Spleen (tissue), 7 donors: ENCODE results near the gene TMEM273.

Source experiments
- POLR2A ChIP-seq, 3 donors: fragments of 450-650 bp; IDR thresholded peaks; one replicate each; pipeline ENCODE4 v1.5.1; 2017; ENCODE audit warnings: antibody characterized with exemption in 3 of 3, mild to moderate bottlenecking in 1 of 3
- POLR2AphosphoS5 ChIP-seq, 3 donors: sonication (generic); formaldehyde crosslinking; IDR thresholded peaks; one replicate each; pipeline ENCODE4 v1.5.1; 2017; ENCODE audit warnings: antibody characterized with exemption in 3 of 3
- TF ChIP-seq, protein P1 (sequence below), 11 experiments: fragments of 200-600 bp in 7 of 11; fragments of 450-650 bp in 4 of 11; sonication (generic) in 4 of 11; IDR thresholded peaks in 8 of 11; conservative IDR thresholded peaks in 3 of 11; 1 replicate in 7 of 11; 2 replicates in 4 of 11; pipeline versions ENCODE4 v1.4.0 to v1.8.0; 2016 to 2021; ENCODE audit warnings: antibody characterized with exemption in 11 of 11, inconsistent platforms in 4 of 11, mild to moderate bottlenecking in 1 of 11
- donor health status: DM: no; HTN: no; CAD: no; lungs with moderate emphysema.
- donor health status: DM: no; HTN: no; CAD: no.
- donor health status: DM: no; HTN: no; CAD: no.

- TF ChIP-seq, protein P1, sequence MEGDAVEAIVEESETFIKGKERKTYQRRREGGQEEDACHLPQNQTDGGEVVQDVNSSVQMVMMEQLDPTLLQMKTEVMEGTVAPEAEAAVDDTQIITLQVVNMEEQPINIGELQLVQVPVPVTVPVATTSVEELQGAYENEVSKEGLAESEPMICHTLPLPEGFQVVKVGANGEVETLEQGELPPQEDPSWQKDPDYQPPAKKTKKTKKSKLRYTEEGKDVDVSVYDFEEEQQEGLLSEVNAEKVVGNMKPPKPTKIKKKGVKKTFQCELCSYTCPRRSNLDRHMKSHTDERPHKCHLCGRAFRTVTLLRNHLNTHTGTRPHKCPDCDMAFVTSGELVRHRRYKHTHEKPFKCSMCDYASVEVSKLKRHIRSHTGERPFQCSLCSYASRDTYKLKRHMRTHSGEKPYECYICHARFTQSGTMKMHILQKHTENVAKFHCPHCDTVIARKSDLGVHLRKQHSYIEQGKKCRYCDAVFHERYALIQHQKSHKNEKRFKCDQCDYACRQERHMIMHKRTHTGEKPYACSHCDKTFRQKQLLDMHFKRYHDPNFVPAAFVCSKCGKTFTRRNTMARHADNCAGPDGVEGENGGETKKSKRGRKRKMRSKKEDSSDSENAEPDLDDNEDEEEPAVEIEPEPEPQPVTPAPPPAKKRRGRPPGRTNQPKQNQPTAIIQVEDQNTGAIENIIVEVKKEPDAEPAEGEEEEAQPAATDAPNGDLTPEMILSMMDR (IDR thresholded peaks at IDR 0.05 in 8 of 11, conservative IDR thresholded peaks at IDR 0.05 in 3 of 11), result no peak
- TF ChIP-seq POLR2A (IDR thresholded peaks at IDR 0.05), result no peak
- TF ChIP-seq POLR2AphosphoS5 (IDR thresholded peaks at IDR 0.05), result no peak
Measured at GRCh38 chr10:49105076-49105475, 83.1 kb downstream of the TMEM273 start.
